DMS53 treated with DMSO at 0.1 percent for 48 hours (cell line): ENCODE data around the gene CCDC74B.
A peak's percentile ranks its signal among the peaks of the same experiment; 100 is the strongest.
"Not testable (repeated sequence)": the region's sequence is repeated elsewhere in the genome, so short reads cannot be mapped to it uniquely, and the experiment has no call there.

ENCODE experiments used
- DNase-seq: peaks from one replicate; lab custom pipeline; 2025; ENCODE audit not compliant: unreplicated experiment; lab: John Stamatoyannopoulos, UW

The CCDC74B gene

GRCh38 chr2:130145006-130145414, at the start of gene CCDC74B:
Gene CCDC74B (minus strand): TSS chr2:130145112. CDS start chr2:130144996, 116 bp downstream.
- DNase-seq, result not testable (repeated sequence)

GRCh38 chr2:130193824-130194223, 48.9 kb upstream of the CCDC74B start:
- not testable (repeated sequence) for DNase-seq

- DNase-seq, result not testable (repeated sequence)
These were observed 47.5 kb upstream of the CCDC74B start for GRCh38 chr2:130192451-130192850.

DNA sequence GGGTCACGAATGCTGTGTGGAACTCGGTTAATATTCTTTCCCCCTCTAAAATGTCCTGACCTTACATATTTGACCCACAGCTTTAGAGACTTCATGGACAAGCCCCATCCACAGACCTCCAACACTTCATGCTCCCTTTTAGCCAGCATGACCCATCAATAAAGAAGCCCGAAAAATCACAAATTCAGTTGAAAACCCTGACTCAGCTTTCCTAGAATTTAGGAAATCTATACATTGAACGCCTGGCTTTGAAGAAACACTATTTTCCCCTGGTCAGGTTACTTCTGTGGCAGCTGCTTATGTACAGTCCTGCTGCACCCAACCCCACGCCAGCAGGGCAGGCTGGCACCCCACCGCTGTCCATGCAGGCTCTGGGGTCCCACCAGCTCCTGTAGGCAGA, 46.4 kb upstream of the CCDC74B start:
- not testable (repeated sequence) for DNase-seq

GRCh38 chr2:130190237-130190636, 45.3 kb upstream of the CCDC74B start:
- DNase-seq, result no peak

DNA sequence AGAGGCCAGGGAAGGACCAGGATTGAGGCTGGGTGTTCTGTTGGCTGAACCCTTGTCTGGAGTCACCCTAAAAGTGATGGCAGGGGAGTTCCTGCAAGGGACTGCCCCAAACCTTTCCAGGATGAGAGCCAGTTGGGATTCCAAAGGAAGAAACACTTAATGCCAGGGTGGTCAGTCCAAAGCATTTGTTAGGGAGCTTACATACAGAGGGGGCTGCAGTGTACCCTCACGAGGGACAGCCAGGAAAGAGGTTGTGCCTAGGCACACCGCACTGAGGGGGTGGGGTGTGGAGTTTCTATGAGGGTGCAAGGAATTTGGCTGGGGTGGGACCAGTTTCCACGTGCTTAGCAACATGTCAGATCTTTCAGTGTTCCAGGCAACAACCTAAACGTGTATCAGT, 44.0 kb upstream of the CCDC74B start:
- DNase-seq, result not testable (repeated sequence)

GRCh38 chr2:130187859-130188792, 43.2 kb upstream of the CCDC74B start:
- not testable (repeated sequence) for DNase-seq

- DNase-seq, result no peak
These were observed 42.4 kb upstream of the CCDC74B start for GRCh38 chr2:130187268-130187667.

- DNase-seq, result no peak
These were observed 41.5 kb upstream of the CCDC74B start for GRCh38 chr2:130186391-130186790.

DNA sequence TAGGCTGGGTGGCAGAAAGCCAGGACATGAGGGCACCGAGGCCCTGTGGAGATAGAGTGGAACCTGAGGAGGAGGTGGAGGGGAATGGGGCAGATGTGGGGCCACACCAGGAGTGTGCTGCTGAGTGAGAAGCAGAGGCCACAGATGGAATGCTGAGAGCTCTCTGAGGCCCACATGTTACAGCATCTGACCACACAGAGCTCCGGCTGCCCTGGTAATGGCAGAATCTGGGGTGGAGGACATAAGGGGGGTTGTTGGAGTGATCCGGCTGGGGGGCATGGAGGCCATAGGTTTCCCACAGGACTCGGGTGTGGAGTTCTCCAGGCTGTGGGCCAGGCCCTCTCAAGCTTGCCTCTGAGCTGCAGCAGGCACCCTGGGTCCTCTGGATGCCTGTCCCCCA, 41.0 kb upstream of the CCDC74B start:
- DNase-seq, result no peak

- DNase-seq, result no peak
These were observed 40.5 kb upstream of the CCDC74B start for GRCh38 chr2:130185436-130185835.

- DNase-seq, result no peak
These were observed 38.8 kb upstream of the CCDC74B start for GRCh38 chr2:130183512-130184373.

GRCh38 chr2:130182826-130183511, 38.1 kb upstream of the CCDC74B start:
- DNase-seq, result not testable (repeated sequence)

- DNase-seq, result peak; percentile 26
These were observed 37.2 kb upstream of the CCDC74B start, which contains the start of gene MZT2B for GRCh38 chr2:130181880-130182682. Gene MZT2B (plus strand): TSS chr2:130182262. CDS start chr2:130182283, 21 bp downstream.

DNA sequence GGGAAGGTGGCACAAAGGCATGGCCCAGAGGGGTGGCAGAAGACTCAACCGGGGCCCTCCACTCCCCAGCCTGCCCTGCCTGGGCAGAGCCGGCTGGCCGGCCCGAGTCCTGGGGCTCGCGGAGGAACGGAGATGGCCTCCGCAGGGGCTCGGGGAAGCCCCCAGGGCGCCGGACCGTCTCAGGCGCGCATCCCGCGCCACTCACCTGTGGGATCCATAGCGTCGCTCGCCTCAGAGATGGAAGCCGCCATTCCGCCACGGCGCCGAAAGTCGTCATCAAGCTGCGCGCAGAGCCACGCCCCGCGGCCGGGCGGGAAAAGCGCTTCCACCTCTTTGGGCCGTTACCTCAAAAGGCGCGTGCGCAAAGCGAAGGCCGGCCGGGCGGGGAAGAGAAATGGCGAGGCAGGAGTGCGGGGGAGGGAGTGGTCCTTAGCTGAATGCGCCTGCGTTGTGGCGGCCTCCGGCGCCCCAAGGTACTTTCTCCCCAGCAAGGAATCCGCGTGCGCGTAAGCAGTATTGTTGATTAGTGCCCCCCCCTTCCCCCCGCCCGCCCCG, 36.5 kb upstream of the CCDC74B start, which contains the start of gene SMPD4:
Gene SMPD4 (minus strand): TSS at position 278 of the 555 bp plus-strand sequence. CDS start 5,010 bp downstream, outside the sequence.
- peak; percentile 54 for DNase-seq

DNA sequence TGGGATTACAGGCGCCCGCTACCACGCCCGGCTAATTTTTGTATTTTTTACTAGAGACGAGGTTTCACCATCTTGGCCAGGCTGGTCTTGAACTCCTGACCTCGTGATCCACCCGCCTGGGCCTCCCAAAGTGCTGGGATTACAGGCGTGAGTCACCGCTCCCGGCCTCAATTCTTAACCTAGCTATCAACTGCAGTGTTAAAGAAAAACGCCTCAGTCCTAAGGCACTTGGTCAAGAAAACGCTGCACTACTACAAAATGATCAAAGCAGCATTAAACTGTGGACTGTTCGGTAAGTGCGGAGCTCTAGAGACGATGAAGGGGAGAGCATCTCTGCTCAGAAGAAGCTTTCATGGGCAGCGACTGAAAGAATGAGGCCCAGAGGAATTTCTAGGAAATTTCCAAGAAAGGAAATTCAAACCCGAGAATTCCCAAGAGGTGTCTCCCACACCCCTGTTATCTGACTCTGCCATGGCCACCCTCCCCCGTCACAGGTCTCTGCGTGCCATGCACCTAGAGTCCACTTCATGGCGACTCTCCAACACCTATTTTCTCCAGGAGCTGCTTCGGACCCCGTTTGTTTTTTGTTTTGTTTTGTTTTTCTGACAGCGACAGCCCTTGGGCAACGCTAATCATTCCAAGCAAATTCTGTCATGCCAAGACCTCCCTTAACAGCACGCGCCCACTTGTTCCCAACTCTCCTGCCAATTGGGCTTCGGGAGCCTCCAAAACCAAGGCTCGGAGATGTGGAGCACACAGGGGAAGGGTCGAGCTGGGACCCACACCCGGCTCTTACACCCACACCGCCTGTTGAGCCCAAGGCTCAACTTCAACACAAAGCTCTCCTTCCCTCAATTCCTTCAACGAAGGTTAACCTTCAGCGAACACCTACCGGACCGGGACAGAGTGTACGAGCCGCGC, 35.8 kb upstream of the CCDC74B start:
- DNase-seq, result not testable (repeated sequence)

DNA sequence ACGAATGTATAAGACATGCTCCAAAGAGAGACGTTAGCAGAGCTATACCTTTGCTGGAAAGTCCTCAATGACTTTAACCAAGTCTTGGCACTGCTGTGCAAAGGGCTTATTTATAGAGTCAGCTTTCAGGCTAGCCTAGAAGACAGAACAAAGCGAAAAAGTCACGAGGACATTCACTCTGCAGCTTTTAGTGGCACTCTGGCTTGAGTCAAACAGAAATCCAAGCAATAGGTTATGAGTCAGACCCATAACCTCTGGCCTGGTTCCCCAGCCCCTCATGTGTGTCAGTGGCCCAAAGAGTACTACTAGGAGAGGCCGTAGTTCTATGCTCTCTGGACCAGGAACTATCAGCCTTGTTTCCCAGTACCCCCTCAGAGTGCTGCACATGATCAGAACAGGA, 30.0 kb upstream of the CCDC74B start:
- DNase-seq, result not testable (repeated sequence)

DNA sequence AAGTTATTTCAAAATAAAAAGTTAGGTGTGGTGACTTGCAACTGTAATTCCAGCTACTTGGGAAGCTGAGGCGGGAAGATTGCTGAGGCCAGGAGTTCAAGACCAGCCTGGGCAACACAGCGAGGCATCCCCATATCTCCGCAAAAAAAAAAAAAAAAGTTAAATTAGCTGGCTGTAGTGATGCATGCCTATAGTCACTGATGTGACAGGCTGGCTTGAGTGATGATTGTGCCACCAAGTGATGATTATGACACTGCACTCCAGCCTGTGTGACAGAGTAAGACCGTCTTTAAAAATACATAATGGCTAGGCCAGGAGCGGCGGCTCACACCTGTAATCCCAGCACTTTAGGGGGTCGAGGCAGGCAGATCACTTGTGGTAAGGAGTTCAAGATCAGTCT, 25.0 kb upstream of the CCDC74B start:
- DNase-seq, result no peak
